ENCODE data around the gene PEAR1. TPM values are rescaled to one million over a fixed set of nuclear protein-coding genes. Genes with fewer than 3 reads are reported as not detected.
A peak's percentile ranks its signal among the peaks of the same experiment; 100 is the strongest.

Gene PEAR1
- total and polyA plus RNA-seq, 2 of the 8 experiments (the other 6 are each of a cell fraction or from before 2014, with no cell fraction given) = 0.63 to 0.71 TPM

DNA sequence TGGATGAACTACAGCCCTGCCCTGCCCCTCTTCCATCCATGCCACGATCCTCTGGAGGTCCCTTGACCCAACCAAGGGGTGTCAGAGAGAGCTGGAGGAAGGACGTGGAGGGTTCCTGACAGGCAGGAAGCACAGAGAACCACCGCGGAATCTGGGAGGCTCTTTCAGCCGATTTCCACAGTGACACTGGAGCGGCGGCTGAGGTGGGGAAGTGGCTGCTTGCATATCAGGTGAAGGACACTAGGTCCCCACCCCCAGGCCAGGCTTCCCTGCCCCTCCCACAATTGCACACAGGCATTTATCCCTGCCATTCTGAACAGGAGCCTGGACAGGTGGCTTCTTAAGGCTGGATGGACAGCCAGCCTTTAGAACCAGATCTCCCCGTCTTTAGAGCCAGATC is 44.4 kb downstream of the PEAR1 start:
- ChIA-PET CTCF (ENCODE audit: partially characterized antibody) (interaction anchor here (0.6 to 2.6 kb wide), 7 partner anchors 9 to 99 kb away, joined by 3 to 12 read pairs (median 5); no protein-coding TSS in a partner anchor), POLR2A (ENCODE audit: partially characterized antibody) (interaction anchor here (0.8 kb wide), 1 partner anchor 13 kb away, joined by 3 read pairs; no protein-coding TSS in a partner anchor)
- Histone ChIP-seq H3K27me3 (replicated peaks in 1 of 4; ENCODE audit: control insufficient read depth in 3 of 4, extremely low read depth in 1 of 4, insufficient read depth in 3 of 4, low read length in 3 of 4) (no peaks in the 10 kb centered on the region), H2BK12ac (ENCODE audit: low read depth, low read length) (no peak overlapping the region), H4K91ac (replicated peaks; ENCODE audit: insufficient read length, low read length) (no peak overlapping the region), H2AK5ac (ENCODE audit: low read depth, low read length) (no peak overlapping the region), H3K79me2 (ENCODE audit: control insufficient read depth in 1 of 2, insufficient read depth in 2 of 2, low read length in 2 of 2) (no peaks in the 10 kb centered on the region), H3K4me1 (replicated peaks in 1 of 4; ENCODE audit: control insufficient read depth in 3 of 4, insufficient read depth in 4 of 4, low read length in 3 of 4) (peaks cover 0 to 4% (median 0%) of the 10 kb centered on the region in 4 experiments; a peak in 3 of 7 replicates), H3K56ac (replicated peaks; ENCODE audit: insufficient read length, low read depth, low read length) (no peak overlapping the region), H2AFZ (ENCODE audit: low read length) (no peak overlapping the region), H4K8ac (ENCODE audit: extremely low read depth, insufficient read depth, low read length) (no peak overlapping the region), H2BK5ac (ENCODE audit: low read depth, low read length) (peak overlapping the region; percentile 5; the same call in 1 of the 2 replicates), H2BK20ac (ENCODE audit: low read length) (no peak overlapping the region), H2BK15ac (ENCODE audit: low read length) (no peak overlapping the region), H3K36me3 (ENCODE audit: control insufficient read depth in 2 of 4, insufficient read depth in 4 of 4, low read length in 3 of 4) (peaks cover 15 to 51% (median 26%) of the 10 kb centered on the region in 4 experiments), H3K9ac (replicated peaks in 1 of 4; ENCODE audit: extremely low read depth in 1 of 4, low read depth in 3 of 4, low read length in 3 of 4) (no peak overlapping the region), H2BK120ac (replicated peaks; ENCODE audit: low read depth, low read length) (no peak overlapping the region), H3K27ac (ENCODE audit: low read depth, low read length) (no peak overlapping the region), H3K23me2 (ENCODE audit: low read depth, low read length) (no peaks in the 10 kb centered on the region; the same call in 1 of the 2 replicates), H4K5ac (ENCODE audit: insufficient read length, low read depth, low read length) (no peak overlapping the region), H3K14ac (ENCODE audit: insufficient read length) (no peak overlapping the region), H3K18ac (ENCODE audit: extremely low read depth, low read length) (no peak overlapping the region), H4K20me1 (replicated peaks in 1 of 2; ENCODE audit: control insufficient read depth in 1 of 2, insufficient read depth in 2 of 2, low read length in 2 of 2) (peaks cover 4 to 7% of the 10 kb centered on the region in 2 experiments), H3K79me1 (ENCODE audit: low read depth, low read length) (no peaks in the 10 kb centered on the region), H3K23ac (ENCODE audit: insufficient read length) (no peak overlapping the region), H3K4ac (replicated peaks; ENCODE audit: insufficient read length, low read depth, low read length) (no peak overlapping the region), H3K9me3 (ENCODE audit: insufficient read depth in 2 of 2, low read depth in 1 of 2, low read length in 1 of 2) (no peaks in the 10 kb centered on the region), H3K4me2 (ENCODE audit: insufficient read depth in 1 of 2, low read depth in 2 of 2, low read length in 2 of 2) (no peak overlapping the region), H3K4me3 (ENCODE audit: extremely low read depth in 1 of 4, insufficient read depth in 2 of 4, low read depth in 3 of 4, low read length in 4 of 4) (no peak overlapping the region)
- WGBS, 2 experiments (ENCODE audit: extremely low coverage in 1 of 2, insufficient coverage in 1 of 2, insufficient read length in 1 of 2, insufficient replicate concordance in 2 of 2, low coverage in 1 of 2, low lambda C conversion rate in 2 of 2, missing lambda C conversion rate in 1 of 2) = 96% methylated on average over 8 of the region's 8 CpGs; no CpG with 5 or more reads in 1 of the 2 experiments
- no peak for DNase-seq (ENCODE audit: low read depth in 1 of 2, low spot score in 2 of 2)
- TF ChIP-seq SIRT6 (IDR thresholded peaks at IDR 0.05; ENCODE audit: low read length) (no peak), CBX5 (IDR thresholded peaks at IDR 0.05; ENCODE audit: low read depth, low read length) (no peak), ZNF274 (IDR thresholded peaks at IDR 0.05; ENCODE audit: borderline replicate concordance, extremely low read depth, low read length) (no peak)
- no peak for FAIRE-seq
